Activated T-cell treated with anti-CD3 and anti-CD28 coated beads for 1 hour (primary cell): ENCODE measurements around the gene COL6A2.

ENCODE experiments used
- DNase-seq: peaks from one replicate; pipeline ENCODE4 v3.0.0-alpha.2; 2020; ENCODE audit warnings: low read depth

Gene COL6A2

DNA sequence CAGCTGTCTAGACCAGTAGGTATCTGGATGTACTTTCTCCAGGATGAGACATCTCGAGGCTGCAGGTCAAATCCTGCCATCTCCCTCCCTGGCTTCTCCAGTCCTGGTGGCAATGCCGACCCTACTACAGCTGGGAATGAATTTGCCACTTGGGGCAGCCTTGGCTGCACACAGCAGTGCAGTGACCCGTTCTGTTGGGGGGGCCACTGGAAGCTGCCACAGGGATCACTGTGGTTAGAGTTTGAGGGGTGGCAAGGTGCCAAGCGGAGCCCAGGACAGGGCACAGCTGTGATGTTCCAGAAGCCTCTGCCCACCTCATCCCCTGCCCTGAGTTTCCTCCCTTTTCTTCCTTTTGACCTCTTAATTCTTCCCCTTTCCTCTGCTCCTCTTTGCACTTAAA, 17.1 kb downstream of the COL6A2 start:
- DNase-seq: no peak

DNA sequence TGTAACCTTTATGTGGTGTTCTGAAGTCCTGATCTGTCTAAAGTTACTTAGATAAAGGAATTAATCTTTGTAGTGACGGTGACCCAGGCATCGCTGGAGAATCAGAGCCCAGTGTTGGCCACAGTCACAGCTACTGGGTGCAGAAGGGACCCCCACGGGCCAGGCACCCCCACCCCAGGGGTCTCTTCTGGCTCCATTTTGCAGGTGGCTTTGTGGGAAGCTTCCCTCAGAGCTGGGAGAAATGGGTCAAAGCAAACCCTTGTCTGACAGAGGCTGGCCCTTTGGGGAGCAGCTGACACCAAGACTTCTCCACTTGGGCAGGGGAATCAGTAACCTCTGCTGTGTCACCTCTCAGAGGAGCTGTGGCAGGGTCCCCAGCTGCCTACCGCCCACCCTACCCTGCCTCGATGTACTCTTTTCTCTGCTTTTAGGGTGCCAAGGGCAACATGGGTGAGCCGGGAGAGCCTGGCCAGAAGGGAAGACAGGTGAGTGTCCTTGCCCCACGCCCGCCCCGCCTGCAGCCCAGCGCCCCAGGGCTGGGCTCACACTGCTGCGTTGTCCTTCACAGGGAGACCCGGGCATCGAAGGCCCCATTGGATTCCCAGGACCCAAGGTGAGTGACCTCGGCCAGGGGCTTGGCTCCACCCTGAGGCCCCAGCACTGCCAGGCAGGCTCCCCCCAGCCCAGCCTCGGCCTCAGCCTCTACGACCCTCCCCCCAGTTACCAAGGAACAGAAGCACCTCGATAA, 17.7 kb downstream of the COL6A2 start:
- no peak for DNase-seq

DNA sequence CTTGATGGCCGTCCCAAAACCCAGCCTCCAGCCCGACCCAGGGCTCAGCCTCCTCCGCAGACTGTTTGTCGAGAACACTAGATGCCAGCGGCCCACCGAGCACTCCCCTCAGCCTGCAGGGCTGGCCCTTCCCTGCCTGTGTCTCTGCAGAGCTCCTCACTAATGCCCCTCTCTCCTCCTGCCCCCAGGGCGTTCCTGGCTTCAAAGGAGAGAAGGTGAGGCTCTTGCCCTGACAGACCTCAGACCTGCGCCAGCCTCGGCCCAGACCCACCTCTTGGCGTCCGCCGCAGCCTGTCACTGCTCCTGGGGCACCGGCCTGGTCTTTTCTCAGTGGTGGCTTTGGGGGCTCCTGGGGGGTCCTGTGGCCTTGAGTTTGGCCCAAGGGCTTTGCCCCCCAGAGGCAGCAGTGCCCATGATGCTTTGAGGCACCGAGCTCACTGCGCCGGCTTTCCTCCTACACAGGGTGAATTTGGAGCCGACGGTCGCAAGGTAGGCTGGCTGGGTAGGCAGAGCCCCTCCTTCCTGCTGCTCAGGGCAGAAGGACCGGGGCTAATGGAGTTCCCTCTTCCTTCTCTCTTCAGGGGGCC, 18.4 kb downstream of the COL6A2 start:
- no peak for DNase-seq

DNA sequence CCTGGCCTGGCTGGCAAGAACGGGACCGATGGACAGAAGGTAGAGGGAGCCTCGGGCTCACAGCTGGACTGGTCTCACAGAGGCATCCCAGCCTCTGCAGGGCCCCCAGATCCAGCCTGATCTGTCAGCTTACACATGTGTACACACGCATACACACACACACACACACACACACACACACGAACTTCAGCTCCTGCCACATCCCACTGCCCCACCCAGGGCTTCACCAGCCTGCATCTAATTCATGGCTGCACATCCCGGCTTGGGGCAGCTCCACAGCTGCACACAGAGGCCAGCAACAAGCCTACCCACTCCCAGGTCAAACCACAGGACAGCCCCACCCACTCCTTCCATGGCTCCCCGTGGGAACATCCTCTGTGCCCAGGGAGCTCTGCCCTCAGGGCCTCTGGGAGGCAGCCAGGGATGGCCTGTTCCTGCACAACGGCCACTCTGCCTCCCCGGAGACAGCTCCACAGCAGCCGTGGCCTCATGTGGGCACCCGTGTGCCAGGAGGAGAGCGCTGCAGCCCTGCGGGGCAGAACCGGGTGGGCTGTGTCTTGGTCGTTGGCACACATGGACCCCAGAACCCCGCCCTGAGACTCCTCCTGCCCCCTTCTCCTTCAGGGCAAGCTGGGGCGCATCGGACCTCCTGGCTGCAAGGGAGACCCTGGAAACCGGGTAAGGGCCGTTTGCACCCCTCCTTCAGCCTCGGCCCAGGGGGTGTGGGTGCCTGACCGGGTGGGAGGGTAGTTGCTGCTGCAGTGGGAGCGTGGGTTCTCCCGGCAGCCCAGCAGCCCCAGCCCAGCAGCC, 19.1 kb downstream of the COL6A2 start:
- DNase-seq: no peak

DNA sequence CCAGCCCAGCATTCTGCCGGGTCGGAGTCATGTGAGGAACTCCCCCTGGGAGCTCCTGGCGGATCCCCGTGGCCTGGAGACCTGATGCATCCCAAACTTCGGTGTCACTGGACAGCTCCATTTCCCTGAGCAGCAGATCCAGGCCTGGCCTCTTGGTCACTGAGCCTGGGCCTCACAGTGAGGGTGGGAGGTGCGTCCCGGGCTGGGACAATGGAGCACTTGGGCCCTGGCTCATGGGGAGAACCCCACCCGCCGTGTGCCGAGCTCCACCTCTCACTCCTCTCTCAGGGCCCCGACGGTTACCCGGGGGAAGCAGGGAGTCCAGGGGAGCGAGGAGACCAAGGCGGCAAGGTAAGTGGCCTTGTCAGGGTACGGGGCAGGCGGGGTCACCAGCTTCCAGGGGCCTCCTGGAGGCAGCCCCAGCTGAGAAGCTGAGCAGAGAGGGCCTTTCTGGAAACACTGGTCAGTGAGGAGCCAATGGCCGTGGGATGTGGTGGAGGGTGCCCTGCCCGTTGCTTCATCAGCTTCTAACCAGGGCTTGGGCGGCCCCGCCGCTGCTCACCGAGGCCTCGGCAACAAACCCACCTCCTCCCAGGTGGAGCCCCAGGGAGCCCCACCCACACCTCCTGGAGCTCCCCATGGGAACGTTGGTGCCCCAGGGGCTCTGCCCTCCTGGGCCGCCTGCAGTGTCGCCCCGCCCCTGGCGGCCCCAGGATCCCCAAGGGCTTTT, 19.8 kb downstream of the COL6A2 start:
- no peak for DNase-seq

DNA sequence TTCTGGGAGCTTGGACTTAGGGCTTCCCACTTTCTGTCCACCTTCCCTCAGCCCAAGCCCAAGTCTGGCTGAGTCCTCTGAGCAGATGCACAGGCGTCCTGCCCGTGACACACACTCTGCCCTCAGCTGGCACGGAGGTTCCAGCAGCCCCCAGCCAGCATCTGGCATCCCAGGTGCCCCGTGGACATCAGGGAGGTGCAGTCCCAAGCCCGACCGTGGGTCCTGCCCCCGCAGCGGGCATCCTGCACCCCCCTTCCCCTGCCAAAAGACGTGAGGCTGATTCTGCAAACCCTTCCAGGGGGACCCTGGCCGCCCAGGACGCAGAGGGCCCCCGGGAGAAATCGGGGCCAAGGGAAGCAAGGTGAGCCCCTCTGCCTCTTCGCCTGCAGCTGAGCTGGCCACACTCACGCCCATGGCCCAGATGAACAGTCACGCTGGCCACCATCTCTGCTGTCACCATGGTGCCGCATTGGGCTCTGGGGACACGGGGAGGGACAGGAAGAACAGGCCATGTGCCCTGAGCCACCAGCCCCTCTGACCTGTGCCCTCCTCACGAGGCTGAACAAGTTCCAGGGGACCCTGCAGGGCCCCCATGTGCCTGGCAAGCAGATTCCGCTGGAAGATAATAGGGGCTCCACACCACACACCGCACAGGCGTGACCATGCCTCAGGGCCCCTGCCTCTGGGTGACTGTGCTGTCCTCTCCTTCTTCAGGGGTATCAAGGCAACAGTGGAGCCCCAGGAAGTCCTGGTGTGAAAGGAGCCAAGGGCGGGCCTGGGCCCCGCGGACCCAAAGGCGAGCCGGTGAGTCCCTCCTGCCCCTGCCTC, 20.6 kb downstream of the COL6A2 start:
- DNase-seq: no peak

DNA sequence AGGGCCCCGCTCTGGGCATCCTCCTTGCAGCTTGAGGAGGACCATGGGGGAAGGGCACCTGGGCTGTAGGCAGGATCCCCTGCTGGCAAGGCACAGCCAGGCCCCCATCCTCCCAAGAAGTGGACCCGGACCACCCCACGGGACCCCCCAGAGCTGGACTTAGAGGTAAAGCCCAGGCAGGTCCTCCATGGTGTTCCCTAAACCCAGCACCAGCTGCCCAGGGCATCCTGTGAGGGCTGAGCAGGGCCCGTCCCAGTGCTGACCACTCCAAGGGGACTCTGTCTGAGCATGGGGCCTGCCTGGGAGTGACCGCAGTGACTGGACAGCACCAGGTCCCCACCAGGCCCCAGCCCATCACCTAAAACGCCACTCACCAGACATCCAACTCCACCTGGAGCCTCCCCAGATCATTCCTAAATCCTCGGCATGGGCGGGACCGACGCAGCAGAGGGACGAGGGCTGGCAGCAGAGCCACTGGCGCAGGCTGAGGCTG, 21.3 kb downstream of the COL6A2 start:
- DNase-seq: no peak

DNA sequence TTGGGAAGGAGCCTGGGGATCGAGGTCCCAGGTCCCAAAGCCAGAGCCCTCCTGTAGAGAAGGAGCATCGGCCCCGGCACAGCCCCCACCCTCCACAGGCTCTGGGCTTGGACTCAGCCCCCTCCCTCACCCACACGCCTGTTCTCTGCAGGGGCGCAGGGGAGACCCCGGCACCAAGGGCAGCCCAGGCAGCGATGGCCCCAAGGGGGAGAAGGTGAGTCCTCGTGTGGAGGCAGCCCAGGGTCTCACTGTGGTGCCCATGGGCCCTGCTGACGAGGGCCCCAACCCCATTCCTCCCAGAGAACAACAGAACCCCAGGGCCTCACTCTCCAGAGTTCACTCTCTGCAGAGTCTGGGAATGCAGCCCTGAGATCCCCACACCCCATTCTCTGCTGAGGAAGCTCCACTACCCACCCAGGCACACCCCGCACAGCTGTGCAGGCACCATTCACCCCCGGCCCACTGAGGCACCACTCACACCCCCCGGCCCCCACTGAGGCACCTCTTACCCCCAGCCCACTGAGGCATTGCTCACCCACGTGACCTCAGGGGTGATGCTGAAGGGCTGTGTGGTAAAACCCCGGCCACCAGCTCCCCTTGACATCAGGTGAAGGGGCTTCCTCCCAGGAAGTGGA, 21.8 kb downstream of the COL6A2 start:
- DNase-seq: no peak

DNA sequence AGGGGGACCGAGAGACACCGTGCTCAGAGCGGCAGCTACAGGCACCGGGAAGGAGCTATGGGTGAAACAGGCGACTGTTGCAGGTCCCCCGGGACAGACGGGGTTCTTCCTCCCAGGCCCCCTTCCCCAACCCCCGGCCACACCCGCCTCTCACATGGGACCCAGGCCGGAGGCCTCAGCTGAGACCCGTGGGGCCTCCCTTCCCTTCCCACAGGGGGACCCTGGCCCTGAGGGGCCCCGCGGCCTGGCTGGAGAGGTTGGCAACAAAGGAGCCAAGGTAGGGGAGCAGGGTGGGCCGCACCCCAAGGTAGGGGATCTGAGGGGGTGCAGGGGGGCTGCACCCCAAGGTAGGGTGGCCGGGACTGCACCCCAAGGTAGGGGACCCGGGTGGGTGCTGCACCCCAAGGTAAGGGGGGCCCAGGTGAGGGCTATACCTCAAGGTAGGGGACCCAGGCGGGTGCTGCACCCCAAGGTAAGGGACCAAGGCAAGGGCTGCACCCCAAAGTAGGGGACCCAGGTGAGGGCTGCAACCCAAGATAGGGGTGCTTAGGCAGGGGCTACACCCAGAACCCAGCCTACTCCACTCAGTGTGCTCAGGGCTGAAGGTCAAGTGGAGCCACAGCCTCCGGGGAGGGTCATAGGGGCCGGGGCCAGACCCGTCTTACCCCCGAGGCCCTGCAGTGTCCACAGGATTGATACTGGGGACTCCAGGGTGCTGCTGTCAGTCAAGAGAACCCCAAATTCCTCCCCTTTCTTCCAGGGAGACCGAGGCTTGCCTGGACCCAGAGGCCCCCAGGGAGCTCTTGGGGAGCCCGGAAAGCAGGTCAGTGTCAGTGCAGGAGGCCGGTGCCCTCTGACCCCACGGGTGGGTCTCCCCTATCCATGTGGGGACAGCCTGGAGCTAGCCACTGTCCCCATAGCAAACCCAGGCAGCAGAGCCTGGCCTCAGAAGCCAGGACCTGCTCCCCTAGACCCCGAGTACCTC, 22.7 kb downstream of the COL6A2 start:
- no peak for DNase-seq

DNA sequence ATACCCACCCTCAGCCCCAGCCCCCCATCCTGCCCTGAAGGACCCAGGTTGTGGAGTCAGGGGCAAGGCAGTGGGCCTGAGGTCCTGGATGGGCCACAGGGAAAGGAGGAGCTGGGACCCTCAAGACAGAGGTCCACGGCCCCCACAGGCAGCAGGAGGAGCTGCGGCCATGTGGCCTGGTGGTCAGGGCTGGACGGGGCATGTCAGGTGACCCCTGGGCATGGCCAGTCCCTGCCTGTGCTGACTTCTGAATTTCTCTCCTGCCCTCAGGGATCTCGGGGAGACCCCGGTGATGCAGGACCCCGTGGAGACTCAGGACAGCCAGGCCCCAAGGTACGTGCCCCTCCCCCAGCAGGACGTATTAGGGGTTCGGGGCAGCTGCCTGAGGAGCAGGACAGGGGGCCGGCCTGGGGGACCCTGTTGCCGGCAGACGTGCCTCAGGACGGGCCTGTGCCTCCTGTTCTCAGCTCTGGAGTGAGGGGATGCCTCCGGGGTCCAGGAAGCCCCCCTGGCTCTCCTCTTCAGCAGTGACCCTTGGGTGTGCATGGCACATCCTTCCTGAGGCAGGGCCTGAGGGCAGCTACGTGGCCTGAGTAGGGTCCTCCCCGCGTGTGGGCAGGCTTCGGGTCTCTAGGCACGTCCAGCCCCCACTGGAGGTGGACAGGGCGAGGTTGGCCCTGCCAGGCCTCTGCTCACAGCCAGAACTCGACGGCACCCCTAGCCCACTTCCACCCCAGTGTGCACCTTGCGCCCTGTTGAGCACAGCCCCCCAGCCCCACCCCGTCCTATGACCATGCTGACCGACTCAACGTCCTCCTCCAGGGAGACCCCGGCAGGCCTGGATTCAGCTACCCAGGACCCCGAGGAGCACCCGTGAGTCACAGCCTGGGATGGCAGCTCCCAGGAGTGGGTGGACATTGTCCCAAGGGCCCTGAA, 23.6 kb downstream of the COL6A2 start:
- DNase-seq: no peak

DNA sequence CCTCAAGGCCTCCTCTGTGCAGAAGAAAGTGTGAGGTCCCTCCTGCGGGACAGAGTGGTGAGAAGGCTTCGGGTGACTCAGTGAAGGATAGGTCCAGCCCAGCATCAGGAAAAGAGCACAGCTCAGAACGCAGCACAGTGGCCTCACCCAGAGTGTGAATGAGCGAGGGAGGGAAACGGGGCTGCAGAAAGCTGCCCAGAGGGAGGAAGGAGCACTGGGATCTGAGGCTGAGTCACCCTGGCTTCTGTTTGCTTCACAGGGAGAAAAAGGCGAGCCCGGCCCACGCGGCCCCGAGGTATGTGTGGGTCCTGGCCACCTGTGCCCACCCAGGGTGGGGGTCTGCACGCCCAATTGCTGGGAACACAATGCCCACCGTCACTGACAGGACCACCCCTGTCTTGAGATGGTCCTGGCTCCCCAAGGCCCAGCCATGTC, 24.3 kb downstream of the COL6A2 start:
- DNase-seq: no peak

DNA sequence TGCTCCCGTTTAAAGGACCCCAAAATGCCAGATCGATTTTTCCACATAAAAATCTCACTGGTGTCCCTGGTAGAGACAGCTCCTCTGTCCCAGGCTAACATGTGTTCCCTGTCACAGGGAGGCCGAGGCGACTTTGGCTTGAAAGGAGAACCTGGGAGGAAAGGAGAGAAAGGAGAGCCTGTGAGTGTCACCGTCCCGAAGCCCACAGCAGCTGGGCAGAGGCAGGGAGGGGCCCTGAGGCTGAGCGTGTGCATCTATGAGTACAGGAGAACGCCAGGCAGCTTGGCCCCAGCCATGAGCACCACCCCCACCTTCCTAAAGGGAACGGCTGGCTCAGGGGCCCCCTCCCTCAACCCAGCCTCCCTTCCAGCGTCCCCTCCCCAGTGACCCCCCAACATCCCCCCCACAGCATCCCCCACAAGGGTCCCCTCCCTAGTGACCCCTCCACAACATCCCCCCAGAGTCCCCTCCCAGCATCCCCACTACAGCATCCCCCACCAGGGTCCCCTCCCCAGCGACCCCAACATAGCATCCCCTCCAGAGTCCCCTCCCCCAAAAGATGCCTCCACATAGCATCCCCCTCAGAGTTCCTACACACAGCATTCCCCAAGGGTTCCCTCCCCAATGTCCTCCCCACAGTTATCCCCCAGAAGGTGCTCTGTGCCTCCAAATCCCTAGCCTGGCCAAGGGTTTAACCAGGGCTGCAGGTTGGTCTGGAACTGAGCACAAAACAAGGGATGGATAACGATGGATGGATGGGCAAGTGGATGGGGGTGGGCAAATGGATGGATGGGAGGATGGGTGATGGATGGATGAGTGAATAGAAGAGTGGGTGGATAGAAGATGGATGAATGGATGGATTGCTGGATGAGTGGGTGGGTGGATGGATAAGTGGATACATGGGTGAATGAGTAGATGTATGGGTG, 25.1 kb downstream of the COL6A2 start:
- DNase-seq: no peak

DNA sequence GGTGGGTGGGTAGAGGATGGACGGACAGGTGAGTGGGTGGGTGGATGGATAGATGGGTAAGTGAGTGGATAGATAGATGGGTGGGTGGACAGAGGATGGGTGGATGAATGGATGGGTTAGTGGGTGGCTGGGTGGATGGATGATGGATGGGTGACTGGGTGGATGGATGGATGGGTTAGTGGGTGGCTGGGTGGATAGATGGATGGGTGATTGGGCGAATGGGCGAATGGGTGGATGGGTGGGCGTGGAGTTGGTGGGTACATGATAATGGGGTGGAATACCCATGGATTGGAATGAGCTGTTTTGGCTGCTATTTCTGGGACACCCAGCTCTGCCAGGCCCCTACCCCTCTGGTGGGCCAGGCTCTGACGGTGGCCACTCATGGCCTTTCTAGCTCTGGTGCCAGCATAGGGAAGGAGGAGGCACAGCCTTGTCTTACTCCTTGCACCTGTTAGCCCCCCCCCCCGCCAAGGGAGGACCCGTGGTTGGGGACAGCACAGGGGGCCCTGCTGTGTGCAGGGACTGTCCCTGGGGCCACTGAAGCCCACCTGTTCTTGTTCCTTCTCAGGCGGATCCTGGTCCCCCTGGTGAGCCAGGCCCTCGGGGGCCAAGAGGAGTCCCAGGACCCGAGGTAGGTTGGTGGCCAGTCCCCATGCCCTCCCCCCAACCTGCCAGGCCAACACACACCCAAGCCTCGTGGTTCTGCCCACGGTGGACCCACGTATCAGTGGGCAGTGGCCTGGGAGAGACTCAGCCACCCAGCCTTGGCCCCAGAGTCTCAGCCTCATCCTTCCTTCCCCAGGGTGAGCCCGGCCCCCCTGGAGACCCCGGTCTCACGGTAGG, 26.4 kb downstream of the COL6A2 start:
- no peak for DNase-seq

DNA sequence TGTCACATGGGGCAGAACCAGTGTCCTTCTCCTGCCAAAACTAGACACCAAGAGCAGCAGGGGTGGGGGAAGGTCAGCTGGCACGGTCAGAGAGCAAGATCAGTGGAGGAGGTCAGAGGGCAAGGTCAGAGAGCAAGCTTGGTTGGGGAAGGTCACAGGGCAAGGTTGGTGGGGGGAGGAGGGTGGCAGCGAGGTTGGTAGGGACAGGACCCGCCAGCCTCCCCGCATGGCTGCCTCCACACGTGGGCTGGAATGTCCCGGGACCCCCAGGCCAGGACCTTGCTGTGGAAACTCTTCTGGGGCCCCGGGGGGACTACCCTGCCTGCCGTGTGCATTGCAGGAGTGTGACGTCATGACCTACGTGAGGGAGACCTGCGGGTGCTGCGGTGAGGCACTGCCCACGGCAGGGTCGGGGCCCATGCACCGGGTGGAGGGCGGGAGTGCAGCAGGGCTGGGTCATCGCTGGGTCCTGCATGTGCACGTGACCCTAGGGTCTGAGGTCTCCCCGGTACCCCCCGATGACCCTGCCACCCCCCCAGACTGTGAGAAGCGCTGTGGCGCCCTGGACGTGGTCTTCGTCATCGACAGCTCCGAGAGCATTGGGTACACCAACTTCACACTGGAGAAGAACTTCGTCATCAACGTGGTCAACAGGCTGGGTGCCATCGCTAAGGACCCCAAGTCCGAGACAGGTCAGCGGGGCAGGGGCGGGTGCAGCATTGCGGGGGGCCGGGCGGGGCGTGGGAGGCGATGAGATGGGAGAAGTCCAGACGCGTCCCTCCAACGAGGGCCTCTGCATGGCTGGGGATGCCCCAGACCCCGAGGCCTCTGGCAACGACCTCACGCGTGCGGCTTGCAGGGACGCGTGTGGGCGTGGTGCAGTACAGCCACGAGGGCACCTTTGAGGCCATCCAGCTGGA, 27.3 kb downstream of the COL6A2 start:
- no peak for DNase-seq

DNA sequence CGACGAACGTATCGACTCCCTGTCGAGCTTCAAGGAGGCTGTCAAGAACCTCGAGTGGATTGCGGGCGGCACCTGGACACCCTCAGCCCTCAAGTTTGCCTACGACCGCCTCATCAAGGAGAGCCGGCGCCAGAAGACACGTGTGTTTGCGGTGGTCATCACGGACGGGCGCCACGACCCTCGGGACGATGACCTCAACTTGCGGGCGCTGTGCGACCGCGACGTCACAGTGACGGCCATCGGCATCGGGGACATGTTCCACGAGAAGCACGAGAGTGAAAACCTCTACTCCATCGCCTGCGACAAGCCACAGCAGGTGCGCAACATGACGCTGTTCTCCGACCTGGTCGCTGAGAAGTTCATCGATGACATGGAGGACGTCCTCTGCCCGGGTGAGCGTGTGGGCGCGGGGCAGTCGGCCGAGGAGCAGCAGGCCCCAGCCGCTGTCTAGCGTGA, 28.0 kb downstream of the COL6A2 start:
- no peak for DNase-seq
